Ishikawa (cell line): ENCODE results near the gene ZER1.

Experiments used
- CEBPB ChIP-seq: IDR thresholded peaks from 2 replicates; pipeline ENCODE4 v1.6.1; 2012
- CREB1 ChIP-seq: IDR thresholded peaks from 2 replicates; pipeline ENCODE4 v1.6.1; 2012; ENCODE audit warnings: low read depth
- EGR1 ChIP-seq: IDR thresholded peaks from 2 replicates; pipeline ENCODE4 v1.6.1; 2012
- EP300 ChIP-seq: IDR thresholded peaks from 2 replicates; pipeline ENCODE4 v1.6.1; 2012; ENCODE audit warnings: borderline replicate concordance
- FOXM1 ChIP-seq: IDR thresholded peaks from 2 replicates; pipeline ENCODE4 v1.6.1; 2012; ENCODE audit warnings: low read depth, borderline replicate concordance
- MAX ChIP-seq: IDR thresholded peaks from 2 replicates; pipeline ENCODE4 v1.6.1; 2012
- NFIC ChIP-seq: IDR thresholded peaks from 2 replicates; pipeline ENCODE4 v1.6.1; 2012
- RAD21 ChIP-seq: IDR thresholded peaks from 2 replicates; pipeline ENCODE4 v1.6.1; 2012; ENCODE audit warnings: low read depth
- TAF1 ChIP-seq: IDR thresholded peaks from 2 replicates; pipeline ENCODE4 v1.6.1; 2012; ENCODE audit warnings: low read depth, mild to moderate bottlenecking
- TCF12 ChIP-seq: IDR thresholded peaks from 2 replicates; pipeline ENCODE4 v1.6.1; 2012; ENCODE audit warnings: low read depth
- TEAD4 ChIP-seq: IDR thresholded peaks from 2 replicates; pipeline ENCODE4 v1.6.1; 2012
- USF1 ChIP-seq: IDR thresholded peaks from 2 replicates; pipeline ENCODE4 v1.6.1; 2012
- YY1 ChIP-seq: IDR thresholded peaks from 2 replicates; pipeline ENCODE4 v1.6.1; 2012; ENCODE audit warnings: low read depth
- ZBTB7A ChIP-seq: IDR thresholded peaks from 2 replicates; pipeline ENCODE4 v1.6.1; 2012; ENCODE audit warnings: low read depth
- TF ChIP-seq, protein P1 (sequence below): IDR thresholded peaks from 2 replicates; pipeline ENCODE4 v1.6.1; 2012; ENCODE audit warnings: low read depth, mild to moderate bottlenecking

The ZER1 gene

DNA sequence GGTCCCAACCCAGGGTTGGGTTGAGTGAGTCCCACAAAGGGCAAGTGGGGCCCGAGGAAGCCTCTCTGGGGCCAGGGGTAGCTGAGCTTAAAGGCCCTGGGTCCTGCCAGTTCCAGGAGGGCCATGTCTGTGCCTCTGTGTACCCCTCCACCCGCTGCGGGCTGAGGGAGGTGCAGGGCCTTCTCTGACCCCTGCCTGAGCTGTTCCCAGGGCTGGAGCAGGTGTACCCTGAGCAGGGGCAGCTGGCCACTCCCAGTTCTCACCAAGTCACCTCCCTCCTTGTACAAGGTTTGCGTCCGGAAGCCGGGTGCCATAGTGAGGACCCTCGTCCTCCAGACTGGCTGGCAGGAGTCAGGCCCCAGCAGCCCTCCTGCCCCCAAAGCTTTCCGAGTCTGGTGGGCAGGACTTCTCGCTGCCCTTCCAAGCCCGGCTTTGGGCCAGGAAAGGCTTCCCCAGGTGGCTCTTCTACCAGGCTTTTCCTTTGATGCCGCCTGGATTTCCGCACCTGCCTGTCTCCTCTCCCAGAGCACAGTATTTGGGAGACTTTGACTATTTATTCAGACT lies 37.4 kb upstream of the ZER1 start:
- TF ChIP-seq CREB1 (no peak), TAF1 (no peak), EGR1 (no peak), FOXM1 (no peak)

DNA sequence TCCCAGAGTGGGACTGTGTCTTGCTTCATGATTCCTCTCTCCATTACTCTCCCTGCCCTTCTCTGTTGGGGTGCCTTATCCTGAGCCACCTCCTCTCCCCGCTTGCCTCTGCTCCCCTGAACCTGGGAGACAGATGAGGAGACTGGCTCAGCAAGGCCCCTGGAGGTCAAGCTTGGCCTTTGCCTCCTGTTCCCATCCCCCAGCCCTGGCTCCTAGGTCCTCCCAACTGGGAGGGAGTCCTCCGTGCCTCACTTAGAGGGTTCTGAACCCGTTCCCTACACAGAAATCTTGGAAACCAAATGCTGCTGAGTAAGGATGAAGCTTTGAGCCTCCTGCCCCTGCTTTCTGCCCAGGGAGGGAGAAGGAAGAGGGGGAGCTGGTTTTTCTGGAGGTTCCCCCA lies 36.8 kb upstream of the ZER1 start:
- TF ChIP-seq TEAD4, result no peak
- no peak for TF ChIP-seq RAD21
- no peak for TF ChIP-seq FOXM1
- TF ChIP-seq NFIC, result no peak
- no peak for TF ChIP-seq MAX
- no peak for TF ChIP-seq ZBTB7A
- no peak for TF ChIP-seq CEBPB
- no peak for TF ChIP-seq TAF1
- TF ChIP-seq TCF12, result no peak
- TF ChIP-seq USF1, result no peak
- TF ChIP-seq YY1, result no peak

DNA sequence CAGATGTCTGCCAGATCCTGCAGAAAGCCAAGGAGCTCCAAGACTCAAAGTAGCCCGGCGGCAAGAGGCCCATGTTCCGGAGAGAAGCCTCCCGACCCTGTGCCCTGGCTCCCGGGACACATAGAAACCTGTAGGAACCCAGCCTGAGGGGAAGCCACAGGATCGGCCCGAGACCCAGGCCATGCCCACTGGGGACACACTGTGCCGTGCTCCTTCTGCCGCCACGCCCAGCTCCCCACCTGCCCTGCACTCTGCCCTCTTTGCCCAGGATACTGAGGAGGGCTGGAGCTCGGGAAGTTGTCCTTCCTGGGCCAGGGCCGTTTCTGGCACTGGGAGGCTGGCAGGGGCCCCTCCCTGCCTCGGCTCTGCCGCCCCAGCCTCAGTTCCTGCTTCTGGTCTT lies 36.1 kb upstream of the ZER1 start:
- TF ChIP-seq CEBPB, result no peak
- TF ChIP-seq, protein P1, sequence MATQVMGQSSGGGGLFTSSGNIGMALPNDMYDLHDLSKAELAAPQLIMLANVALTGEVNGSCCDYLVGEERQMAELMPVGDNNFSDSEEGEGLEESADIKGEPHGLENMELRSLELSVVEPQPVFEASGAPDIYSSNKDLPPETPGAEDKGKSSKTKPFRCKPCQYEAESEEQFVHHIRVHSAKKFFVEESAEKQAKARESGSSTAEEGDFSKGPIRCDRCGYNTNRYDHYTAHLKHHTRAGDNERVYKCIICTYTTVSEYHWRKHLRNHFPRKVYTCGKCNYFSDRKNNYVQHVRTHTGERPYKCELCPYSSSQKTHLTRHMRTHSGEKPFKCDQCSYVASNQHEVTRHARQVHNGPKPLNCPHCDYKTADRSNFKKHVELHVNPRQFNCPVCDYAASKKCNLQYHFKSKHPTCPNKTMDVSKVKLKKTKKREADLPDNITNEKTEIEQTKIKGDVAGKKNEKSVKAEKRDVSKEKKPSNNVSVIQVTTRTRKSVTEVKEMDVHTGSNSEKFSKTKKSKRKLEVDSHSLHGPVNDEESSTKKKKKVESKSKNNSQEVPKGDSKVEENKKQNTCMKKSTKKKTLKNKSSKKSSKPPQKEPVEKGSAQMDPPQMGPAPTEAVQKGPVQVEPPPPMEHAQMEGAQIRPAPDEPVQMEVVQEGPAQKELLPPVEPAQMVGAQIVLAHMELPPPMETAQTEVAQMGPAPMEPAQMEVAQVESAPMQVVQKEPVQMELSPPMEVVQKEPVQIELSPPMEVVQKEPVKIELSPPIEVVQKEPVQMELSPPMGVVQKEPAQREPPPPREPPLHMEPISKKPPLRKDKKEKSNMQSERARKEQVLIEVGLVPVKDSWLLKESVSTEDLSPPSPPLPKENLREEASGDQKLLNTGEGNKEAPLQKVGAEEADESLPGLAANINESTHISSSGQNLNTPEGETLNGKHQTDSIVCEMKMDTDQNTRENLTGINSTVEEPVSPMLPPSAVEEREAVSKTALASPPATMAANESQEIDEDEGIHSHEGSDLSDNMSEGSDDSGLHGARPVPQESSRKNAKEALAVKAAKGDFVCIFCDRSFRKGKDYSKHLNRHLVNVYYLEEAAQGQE, result no peak

- TF ChIP-seq USF1 (no peak), EP300 (no peak), MAX (no peak), TAF1 (no peak), CREB1 (no peak), CEBPB (no peak), YY1 (no peak), EGR1 (no peak), TEAD4 (no peak), NFIC (no peak), FOXM1 (no peak), ZBTB7A (no peak), TCF12 (no peak), RAD21 (no peak)
- TF ChIP-seq, protein P1, result no peak
Observed at GRCh38 chr9:128805661-128806060, 33.9 kb upstream of the ZER1 start.

DNA sequence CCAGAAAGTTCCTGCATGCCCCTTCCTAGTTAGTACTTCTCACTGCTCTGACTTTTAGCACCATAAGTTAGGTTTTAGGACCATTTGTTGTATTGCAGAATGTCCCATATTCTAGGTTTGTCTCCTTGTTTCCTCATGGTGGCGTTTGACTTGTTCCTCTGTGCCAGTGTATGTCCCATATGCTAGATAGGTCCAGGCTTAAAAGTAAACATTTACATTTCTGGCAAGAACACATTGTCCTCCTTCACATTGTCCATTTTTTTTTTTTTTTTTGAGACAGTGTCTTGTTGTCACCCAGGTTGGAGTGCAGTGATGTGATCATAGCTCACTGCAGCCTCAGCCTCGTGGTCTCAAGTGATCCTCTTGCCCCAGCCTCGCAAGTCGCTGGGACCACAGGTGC lies 30.8 kb upstream of the ZER1 start:
- TF ChIP-seq CREB1, result no peak

DNA sequence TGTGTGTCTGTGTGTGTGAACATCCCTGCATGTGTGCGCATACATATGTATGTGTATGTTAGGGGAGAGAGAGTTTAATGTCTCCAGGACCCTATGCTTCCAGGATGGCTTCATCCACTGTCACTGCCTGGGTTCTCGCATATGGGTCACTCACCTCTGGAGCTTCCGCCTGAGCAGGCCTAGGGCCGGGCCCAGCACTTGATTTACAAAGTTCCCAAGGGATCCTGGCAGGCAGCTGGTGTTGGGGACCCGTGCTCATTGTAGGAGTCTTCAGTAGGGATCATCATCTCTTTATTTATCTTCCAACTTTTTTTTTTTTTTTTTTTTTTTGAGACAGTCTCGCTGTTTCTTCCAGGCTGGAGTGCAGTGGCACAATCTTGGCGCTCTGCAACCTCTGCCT lies 28.3 kb upstream of the ZER1 start:
- no peak for TF ChIP-seq TCF12
- no peak for TF ChIP-seq CREB1
- TF ChIP-seq YY1, result no peak
- TF ChIP-seq TAF1, result no peak
- TF ChIP-seq FOXM1, result no peak
- no peak for TF ChIP-seq CEBPB
- TF ChIP-seq TEAD4, result no peak
- no peak for TF ChIP-seq EP300
- TF ChIP-seq RAD21, result no peak
- TF ChIP-seq ZBTB7A, result no peak
- no peak for TF ChIP-seq NFIC
- TF ChIP-seq, protein P1, result no peak
- TF ChIP-seq USF1, result no peak
- TF ChIP-seq MAX, result no peak
- TF ChIP-seq EGR1, result no peak
